H4 (cell line): Measurements from ENCODE around the gene TTC39B. TPM values are rescaled to one million over a fixed set of nuclear protein-coding genes. Genes with fewer than 3 reads are reported as not detected.

Experiments
- DNase-seq: peaks from one replicate; pipeline ENCODE4 v3.0.0-alpha.2; 2015; ENCODE audit warnings: low spot score
- total RNA-seq: library from RNA; depleted of rRNA; stranded (reverse); fragments of >200 nt; shearing (Covaris generic); gene quantifications from 2 replicates; pipeline ENCODE4 v1.2.3, GENCODE V29; 2014

The TTC39B gene
- total RNA-seq, 1 experiment from 2014 or later = 7.7 TPM

GRCh38 chr9:15178631-15179030 is 128.4 kb downstream of the TTC39B start:
- DNase-seq = no peak

GRCh38 chr9:15176836-15177235 is 130.2 kb downstream of the TTC39B start:
- no peak for DNase-seq

DNA sequence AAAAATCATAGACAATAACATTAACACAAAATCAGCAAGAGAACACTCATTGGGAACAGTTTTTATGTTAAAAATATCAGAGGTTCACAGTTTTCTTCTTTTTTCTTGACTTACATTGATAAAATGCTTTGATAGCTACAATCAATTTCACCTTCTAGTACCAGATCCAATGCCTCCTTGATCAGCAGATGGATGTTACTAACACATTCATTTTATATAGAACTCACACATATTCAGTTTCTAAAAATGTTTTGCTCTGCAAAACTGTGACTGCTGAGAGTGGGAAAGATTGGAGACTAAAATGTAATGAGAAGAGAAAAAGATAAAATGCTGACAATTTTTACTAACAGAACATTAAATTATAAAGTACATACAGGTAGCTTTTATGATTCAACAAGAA is 143.1 kb downstream of the TTC39B start:
- no peak for DNase-seq

DNA sequence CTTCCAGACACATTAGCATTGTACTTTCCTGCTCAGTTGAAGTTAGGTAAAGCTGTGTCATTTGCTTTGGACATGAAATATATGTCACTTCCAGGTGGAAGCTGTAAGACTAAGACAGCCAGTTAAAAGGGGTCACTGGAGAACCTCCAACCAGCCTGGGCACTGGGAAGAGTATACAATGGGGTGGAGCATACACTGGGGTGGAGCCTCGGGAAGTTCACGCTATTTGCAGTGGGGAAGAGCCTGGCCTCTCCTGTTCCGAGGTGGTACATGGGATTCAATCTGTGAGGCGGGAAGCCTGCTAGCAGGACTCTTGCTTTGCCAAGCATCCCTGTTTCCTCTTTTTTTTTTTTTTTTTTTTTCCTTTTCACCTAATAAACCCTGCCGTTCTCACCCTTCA is 145.3 kb downstream of the TTC39B start:
- DNase-seq = no peak

GRCh38 chr9:15160673-15161072 is 146.3 kb downstream of the TTC39B start:
- DNase-seq = peak; percentile 65

DNA sequence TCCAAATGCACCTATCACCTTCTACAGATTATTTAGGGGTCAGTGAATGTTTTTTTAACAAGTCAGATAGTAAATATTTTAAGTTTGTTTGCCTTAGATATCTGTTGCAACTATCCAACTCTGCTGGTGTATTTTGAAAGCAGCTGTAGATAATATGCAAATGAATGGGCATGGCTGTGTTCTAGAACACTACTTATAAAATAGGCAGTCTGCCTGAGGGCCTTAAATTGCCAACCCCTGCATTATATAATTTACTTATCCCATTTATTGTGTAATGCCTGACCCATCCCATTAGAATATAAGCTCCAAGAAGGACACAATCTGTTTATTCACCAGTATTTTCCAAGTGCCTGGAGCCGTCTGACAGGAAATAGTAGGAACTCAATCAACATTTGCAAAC is 149.0 kb downstream of the TTC39B start:
- DNase-seq = no peak

GRCh38 chr9:15157381-15157780 is 149.6 kb downstream of the TTC39B start:
- no peak for DNase-seq

GRCh38 chr9:15156241-15156640 is 150.8 kb downstream of the TTC39B start:
- no peak for DNase-seq

DNA sequence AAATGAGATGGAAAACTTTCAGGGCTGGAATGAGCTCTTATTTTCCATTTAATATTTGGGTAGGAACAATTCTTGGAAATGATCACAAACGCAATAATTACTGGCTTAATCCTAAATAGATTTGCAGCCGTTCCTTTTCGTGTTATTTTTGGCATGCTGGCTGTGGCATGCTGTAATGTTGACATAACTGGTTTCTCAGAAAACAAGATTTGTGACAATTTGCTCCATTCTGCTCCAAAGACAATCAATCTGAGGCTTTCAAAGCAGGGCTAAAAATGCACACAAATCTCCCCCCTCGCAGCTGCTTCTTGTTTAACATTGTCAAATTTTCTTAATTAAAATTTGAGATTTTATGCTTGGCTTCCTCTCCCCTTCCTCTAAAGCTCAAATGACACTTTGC is 151.2 kb downstream of the TTC39B start:
- no peak for DNase-seq

DNA sequence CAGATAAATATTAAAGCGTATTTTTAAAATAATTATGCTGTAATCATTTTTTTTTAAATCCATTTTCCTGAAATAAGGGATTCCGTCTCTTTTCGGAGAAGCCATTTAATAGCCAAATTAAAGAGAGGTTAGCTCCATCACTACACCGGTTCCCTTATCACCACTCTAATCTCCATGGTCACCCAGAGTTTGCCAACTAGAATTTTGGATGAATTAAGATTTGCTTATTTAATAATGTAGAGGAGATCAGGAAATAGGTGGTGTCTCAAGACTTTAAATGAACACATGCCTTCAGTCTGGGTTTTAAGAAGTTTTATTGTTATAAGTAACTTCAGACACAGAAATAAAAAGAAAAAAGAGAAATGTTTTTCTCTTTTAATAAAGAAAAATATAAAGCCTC is 151.7 kb downstream of the TTC39B start:
- DNase-seq = no peak

DNA sequence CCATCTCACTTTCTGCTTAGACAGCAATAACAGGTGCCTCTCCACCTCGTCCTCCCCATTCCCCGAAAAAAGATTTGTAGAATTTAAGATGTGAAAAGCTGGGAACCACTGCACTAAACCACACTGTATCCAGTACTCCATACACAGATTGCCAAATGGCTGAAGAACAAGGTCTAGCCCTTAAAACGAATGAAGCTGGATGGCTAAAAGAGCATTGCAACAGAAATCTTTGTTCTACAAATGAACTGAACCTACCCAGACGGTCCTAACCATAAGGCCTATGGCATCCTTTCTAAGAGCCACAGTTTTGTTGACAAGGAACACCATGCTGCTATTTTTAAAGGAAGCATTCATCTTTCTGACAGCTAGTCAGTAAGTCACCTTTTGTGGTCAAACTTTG is 152.3 kb downstream of the TTC39B start:
- DNase-seq = no peak

- DNase-seq = no peak
These were observed 153.1 kb downstream of the TTC39B start for GRCh38 chr9:15153961-15154360.

- DNase-seq = no peak
These were observed 156.1 kb downstream of the TTC39B start for GRCh38 chr9:15150939-15151338.

GRCh38 chr9:15149450-15149849 is 157.6 kb downstream of the TTC39B start:
- no peak for DNase-seq

DNA sequence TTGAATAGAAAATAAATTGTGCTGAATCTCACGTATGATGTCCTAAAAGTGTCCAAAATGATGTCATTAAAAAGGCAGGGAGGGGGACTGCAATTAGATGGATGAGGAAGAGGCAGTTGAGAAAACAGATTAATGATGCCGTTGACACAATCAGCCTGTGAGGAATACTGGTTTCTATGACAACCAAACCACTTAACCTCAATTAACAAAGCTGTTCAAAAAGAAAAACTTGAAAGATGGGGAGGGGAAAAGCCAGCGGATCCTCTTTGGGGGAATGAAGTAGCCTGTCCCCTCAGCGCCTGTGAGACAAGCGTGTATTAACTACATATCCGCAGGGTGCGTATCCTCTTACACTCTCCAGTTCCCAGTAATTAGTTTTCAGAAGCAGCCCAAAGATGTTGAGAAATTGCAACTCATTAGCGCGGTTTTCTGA is 160.7 kb downstream of the TTC39B start:
- DNase-seq = no peak

- DNase-seq = no peak
These were observed 162.4 kb downstream of the TTC39B start for GRCh38 chr9:15144622-15145061.

GRCh38 chr9:15142878-15143534 is 164.0 kb downstream of the TTC39B start:
- DNase-seq = peak; percentile 58

GRCh38 chr9:15140051-15140450 is 167.0 kb downstream of the TTC39B start:
- no peak for DNase-seq

DNA sequence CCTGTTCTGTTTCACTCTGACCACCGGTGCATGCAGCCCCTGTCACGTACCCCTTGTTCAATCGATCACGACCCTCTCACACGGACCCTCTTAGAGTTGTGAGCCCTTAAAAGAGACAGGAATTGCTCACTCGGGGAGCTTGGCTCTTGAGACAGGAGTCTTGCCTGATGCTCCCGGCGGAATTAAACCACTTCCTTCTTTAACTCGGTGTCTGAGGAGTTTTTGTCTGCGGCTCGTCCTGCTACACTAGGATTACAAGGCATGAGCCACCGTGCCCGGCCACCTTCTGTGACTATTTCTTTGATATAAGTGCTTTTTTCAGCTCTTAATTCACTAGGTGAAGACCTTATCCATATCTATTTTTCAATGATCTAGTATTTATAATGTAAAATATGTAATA is 167.5 kb downstream of the TTC39B start:
- no peak for DNase-seq

GRCh38 chr9:15138357-15138686 is 168.7 kb downstream of the TTC39B start:
- no peak for DNase-seq

GRCh38 chr9:15137658-15138356 is 169.2 kb downstream of the TTC39B start:
- DNase-seq = no peak

- no peak for DNase-seq
These were observed 169.9 kb downstream of the TTC39B start for GRCh38 chr9:15137089-15137488.

DNA sequence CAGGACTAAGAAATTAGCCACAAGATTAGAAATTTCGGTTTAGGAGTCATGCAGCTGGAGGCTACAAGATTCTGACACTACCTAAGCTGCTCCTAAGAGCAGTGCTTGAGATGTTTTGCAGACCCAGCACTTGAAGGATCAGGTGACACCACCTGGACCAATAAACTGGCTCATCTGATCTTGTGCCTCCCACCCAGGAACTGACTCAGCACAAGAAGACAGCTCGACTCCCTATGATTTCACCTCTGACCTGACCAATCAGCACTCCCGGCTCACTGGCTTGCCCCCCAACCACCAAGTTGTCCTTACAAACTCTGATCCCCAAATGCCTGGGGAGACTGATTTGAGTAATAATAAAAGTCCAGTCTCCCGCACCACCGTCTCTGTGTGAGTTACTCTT is 170.4 kb downstream of the TTC39B start:
- DNase-seq = peak; percentile 65
